SK-N-SH treated with all-trans-retinoic acid at 6 μM for 48 hours (cell line): ENCODE data around the gene MYADM.
A peak's percentile ranks its signal among the peaks of the same experiment; 100 is the strongest.

Source experiments
- ATAC-seq: fragments of 200-7000 bp; cut with Tn5 transposase; 3 replicates; pipeline ENCODE4 v1.9.1; 2020; ENCODE audit warnings: mild to moderate bottlenecking, moderate library complexity
- ARNTL ChIP-seq: fragments of 450-650 bp; formaldehyde crosslinking; IDR thresholded peaks from 2 replicates; pipeline ENCODE4 v1.5.0; 2020; ENCODE audit warnings: low read depth, mild to moderate bottlenecking, moderate library complexity, borderline replicate concordance
- BACH2 ChIP-seq: fragments of 250-450 bp; sonication (Bioruptor Pico); IDR thresholded peaks from 2 replicates; pipeline ENCODE4 v1.9.0; 2021; ENCODE audit warnings: mild to moderate bottlenecking, borderline replicate concordance
- CSDC2 ChIP-seq: fragments of 250-450 bp; sonication (Bioruptor Pico); IDR thresholded peaks from 2 replicates; pipeline ENCODE4 v1.5.0; 2020; ENCODE audit warnings: mild to moderate bottlenecking, moderate library complexity
- ESRRG ChIP-seq: fragments of 250-450 bp; sonication (Bioruptor Pico); IDR thresholded peaks from 2 replicates; pipeline ENCODE4 v1.6.1; 2021; ENCODE audit warnings: mild to moderate bottlenecking
- ISL1 ChIP-seq: fragments of 250-450 bp; sonication (Bioruptor Pico); IDR thresholded peaks from 2 replicates; pipeline ENCODE4 v2.1.2; 2022; ENCODE audit warnings: mild to moderate bottlenecking, moderate library complexity
- OSR1 ChIP-seq: fragments of 250-450 bp; sonication (Bioruptor Pico); IDR thresholded peaks from 2 replicates; pipeline ENCODE4 v1.8.0; 2022; ENCODE audit warnings: moderate library complexity, mild to moderate bottlenecking, inconsistent platforms
- PPARA ChIP-seq: fragments of 250-450 bp; sonication (Bioruptor Pico); IDR thresholded peaks from 2 replicates; pipeline ENCODE4 v1.5.0; 2020; ENCODE audit warnings: mild to moderate bottlenecking, borderline replicate concordance
- RARB ChIP-seq: fragments of 250-450 bp; sonication (Bioruptor Pico); IDR thresholded peaks from 2 replicates; pipeline ENCODE4 v1.8.0; 2021; ENCODE audit warnings: mild to moderate bottlenecking, moderate library complexity
- SNAI2 ChIP-seq: fragments of 250-450 bp; sonication (Bioruptor Pico); IDR thresholded peaks from 2 replicates; pipeline ENCODE4 v1.5.0; 2020; ENCODE audit warnings: mild to moderate bottlenecking, moderate library complexity
- TCF4 ChIP-seq: fragments of 250-450 bp; sonication (Bioruptor Pico); IDR thresholded peaks from 2 replicates; pipeline ENCODE4 v1.8.0; 2021; ENCODE audit warnings: mild to moderate bottlenecking, moderate library complexity, borderline replicate concordance
- TOX ChIP-seq: fragments of 250-450 bp; sonication (Bioruptor Pico); IDR thresholded peaks from 2 replicates; pipeline ENCODE4 v1.8.0; 2021; ENCODE audit warnings: mild to moderate bottlenecking, moderate library complexity, borderline replicate concordance
- ZC3H10 ChIP-seq: fragments of 250-450 bp; sonication (Bioruptor Pico); IDR thresholded peaks from 2 replicates; pipeline ENCODE4 v1.5.1; 2021; ENCODE audit warnings: mild to moderate bottlenecking, moderate library complexity
- ZFP3 ChIP-seq: fragments of 250-450 bp; sonication (Bioruptor Pico); IDR thresholded peaks from 2 replicates; pipeline ENCODE4 v1.5.0; 2020; ENCODE audit warnings: mild to moderate bottlenecking, moderate library complexity
- ZFP30 ChIP-seq: fragments of 450-650 bp; formaldehyde crosslinking; IDR thresholded peaks from 2 replicates; pipeline ENCODE4 v1.5.0; 2022; ENCODE audit warnings: mild to moderate bottlenecking, moderate library complexity
- ZNF565 ChIP-seq: fragments of 450-650 bp; formaldehyde crosslinking; conservative IDR thresholded peaks from 2 replicates; pipeline ENCODE4 v1.5.0; 2020; ENCODE audit warnings: low read depth, mild to moderate bottlenecking, moderate library complexity
- ZNF70 ChIP-seq: fragments of 450-650 bp; formaldehyde crosslinking; IDR thresholded peaks from 2 replicates; pipeline ENCODE4 v1.5.0; 2020; ENCODE audit warnings: mild to moderate bottlenecking, moderate library complexity
- ZNF8 ChIP-seq: fragments of 450-650 bp; formaldehyde crosslinking; IDR thresholded peaks from 2 replicates; pipeline ENCODE4 v1.5.0; 2020; ENCODE audit warnings: mild to moderate bottlenecking, moderate library complexity
- TF ChIP-seq, protein P1 (sequence below): fragments of 250-450 bp; sonication (Bioruptor Pico); IDR thresholded peaks from 2 replicates; pipeline ENCODE4 v1.8.0; 2020; ENCODE audit warnings: mild to moderate bottlenecking, moderate library complexity, borderline replicate concordance
- TF ChIP-seq, protein P2 (sequence below): fragments of 250-450 bp; sonication (Bioruptor Pico); IDR thresholded peaks from 2 replicates; pipeline ENCODE4 v1.5.1; 2021; ENCODE audit warnings: mild to moderate bottlenecking, moderate library complexity
- TF ChIP-seq, protein P3 (sequence below): fragments of 250-450 bp; sonication (Bioruptor Pico); IDR thresholded peaks from 2 replicates; pipeline ENCODE4 v1.8.0; 2021; ENCODE audit warnings: low read depth, mild to moderate bottlenecking, moderate library complexity, borderline replicate concordance
- TF ChIP-seq, protein P4 (sequence below): fragments of 250-450 bp; sonication (Bioruptor Pico); IDR thresholded peaks from 2 replicates; pipeline ENCODE4 v1.5.1; 2020; ENCODE audit warnings: low read depth, mild to moderate bottlenecking, moderate library complexity
- TF ChIP-seq, protein P5 (sequence below): fragments of 250-450 bp; sonication (Bioruptor Pico); IDR thresholded peaks from 2 replicates; pipeline ENCODE4 v1.5.0; 2020; ENCODE audit warnings: mild to moderate bottlenecking, moderate library complexity

MYADM gene

DNA sequence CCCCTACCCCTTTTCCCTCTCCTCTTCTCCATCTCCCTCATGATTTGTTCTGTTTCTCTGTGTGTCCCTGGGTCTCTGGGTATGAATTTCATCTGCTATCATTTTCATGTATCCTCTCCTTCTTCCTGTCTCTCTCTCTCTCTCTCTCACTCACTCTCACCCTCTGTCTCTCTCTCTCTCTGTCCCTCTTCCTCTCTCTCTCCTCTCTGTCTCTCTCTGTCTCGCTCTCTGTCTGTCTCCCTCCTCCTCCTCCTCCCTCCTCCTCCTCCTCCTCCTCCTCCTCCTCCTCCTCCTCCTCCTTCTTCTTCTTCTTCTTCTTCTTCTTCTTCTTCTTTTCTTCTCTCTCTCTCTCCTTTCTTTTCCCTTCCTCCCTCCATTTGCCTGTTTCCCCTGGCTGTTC is 38.1 kb downstream of the MYADM start:
- ATAC-seq = no peak
- no peak for TF ChIP-seq CSDC2
- TF ChIP-seq PPARA (CRISPR knock-in tag) = no peak
- TF ChIP-seq, protein P1, sequence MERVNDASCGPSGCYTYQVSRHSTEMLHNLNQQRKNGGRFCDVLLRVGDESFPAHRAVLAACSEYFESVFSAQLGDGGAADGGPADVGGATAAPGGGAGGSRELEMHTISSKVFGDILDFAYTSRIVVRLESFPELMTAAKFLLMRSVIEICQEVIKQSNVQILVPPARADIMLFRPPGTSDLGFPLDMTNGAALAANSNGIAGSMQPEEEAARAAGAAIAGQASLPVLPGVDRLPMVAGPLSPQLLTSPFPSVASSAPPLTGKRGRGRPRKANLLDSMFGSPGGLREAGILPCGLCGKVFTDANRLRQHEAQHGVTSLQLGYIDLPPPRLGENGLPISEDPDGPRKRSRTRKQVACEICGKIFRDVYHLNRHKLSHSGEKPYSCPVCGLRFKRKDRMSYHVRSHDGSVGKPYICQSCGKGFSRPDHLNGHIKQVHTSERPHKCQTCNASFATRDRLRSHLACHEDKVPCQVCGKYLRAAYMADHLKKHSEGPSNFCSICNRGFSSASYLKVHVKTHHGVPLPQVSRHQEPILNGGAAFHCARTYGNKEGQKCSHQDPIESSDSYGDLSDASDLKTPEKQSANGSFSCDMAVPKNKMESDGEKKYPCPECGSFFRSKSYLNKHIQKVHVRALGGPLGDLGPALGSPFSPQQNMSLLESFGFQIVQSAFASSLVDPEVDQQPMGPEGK = no peak
- TF ChIP-seq ZNF565 (CRISPR knock-in tag) = no peak
- TF ChIP-seq ZNF8 (CRISPR knock-in tag) = no peak
- TF ChIP-seq, protein P2, sequence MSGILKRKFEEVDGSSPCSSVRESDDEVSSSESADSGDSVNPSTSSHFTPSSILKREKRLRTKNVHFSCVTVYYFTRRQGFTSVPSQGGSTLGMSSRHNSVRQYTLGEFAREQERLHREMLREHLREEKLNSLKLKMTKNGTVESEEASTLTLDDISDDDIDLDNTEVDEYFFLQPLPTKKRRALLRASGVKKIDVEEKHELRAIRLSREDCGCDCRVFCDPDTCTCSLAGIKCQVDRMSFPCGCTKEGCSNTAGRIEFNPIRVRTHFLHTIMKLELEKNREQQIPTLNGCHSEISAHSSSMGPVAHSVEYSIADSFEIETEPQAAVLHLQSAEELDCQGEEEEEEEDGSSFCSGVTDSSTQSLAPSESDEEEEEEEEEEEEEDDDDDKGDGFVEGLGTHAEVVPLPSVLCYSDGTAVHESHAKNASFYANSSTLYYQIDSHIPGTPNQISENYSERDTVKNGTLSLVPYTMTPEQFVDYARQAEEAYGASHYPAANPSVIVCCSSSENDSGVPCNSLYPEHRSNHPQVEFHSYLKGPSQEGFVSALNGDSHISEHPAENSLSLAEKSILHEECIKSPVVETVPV (CRISPR knock-in tag) = no peak
- no peak for TF ChIP-seq ZC3H10 (CRISPR knock-in tag)
- TF ChIP-seq, protein P3, sequence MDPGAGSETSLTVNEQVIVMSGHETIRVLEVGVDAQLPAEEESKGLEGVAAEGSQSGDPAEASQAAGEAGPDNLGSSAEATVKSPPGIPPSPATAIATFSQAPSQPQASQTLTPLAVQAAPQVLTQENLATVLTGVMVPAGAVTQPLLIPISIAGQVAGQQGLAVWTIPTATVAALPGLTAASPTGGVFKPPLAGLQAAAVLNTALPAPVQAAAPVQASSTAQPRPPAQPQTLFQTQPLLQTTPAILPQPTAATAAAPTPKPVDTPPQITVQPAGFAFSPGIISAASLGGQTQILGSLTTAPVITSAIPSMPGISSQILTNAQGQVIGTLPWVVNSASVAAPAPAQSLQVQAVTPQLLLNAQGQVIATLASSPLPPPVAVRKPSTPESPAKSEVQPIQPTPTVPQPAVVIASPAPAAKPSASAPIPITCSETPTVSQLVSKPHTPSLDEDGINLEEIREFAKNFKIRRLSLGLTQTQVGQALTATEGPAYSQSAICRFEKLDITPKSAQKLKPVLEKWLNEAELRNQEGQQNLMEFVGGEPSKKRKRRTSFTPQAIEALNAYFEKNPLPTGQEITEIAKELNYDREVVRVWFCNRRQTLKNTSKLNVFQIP (CRISPR knock-in tag) = no peak
- no peak for TF ChIP-seq RARB (CRISPR knock-in tag)
- no peak for TF ChIP-seq ISL1 (CRISPR knock-in tag)
- TF ChIP-seq ZNF70 (CRISPR knock-in tag) = no peak
- no peak for TF ChIP-seq ARNTL (CRISPR knock-in tag)
- TF ChIP-seq ESRRG = no peak
- no peak for TF ChIP-seq TOX (CRISPR knock-in tag)
- TF ChIP-seq, protein P4, sequence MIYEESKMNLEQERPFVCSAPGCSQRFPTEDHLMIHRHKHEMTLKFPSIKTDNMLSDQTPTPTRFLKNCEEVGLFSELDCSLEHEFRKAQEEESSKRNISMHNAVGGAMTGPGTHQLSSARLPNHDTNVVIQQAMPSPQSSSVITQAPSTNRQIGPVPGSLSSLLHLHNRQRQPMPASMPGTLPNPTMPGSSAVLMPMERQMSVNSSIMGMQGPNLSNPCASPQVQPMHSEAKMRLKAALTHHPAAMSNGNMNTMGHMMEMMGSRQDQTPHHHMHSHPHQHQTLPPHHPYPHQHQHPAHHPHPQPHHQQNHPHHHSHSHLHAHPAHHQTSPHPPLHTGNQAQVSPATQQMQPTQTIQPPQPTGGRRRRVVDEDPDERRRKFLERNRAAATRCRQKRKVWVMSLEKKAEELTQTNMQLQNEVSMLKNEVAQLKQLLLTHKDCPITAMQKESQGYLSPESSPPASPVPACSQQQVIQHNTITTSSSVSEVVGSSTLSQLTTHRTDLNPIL (CRISPR knock-in tag) = no peak
- no peak for TF ChIP-seq TCF4 (CRISPR knock-in tag)
- no peak for TF ChIP-seq SNAI2 (CRISPR knock-in tag)
- no peak for TF ChIP-seq ZFP3 (CRISPR knock-in tag)
- TF ChIP-seq BACH2 (CRISPR knock-in tag) = no peak
- TF ChIP-seq, all 23 proteins: peak for 0

DNA sequence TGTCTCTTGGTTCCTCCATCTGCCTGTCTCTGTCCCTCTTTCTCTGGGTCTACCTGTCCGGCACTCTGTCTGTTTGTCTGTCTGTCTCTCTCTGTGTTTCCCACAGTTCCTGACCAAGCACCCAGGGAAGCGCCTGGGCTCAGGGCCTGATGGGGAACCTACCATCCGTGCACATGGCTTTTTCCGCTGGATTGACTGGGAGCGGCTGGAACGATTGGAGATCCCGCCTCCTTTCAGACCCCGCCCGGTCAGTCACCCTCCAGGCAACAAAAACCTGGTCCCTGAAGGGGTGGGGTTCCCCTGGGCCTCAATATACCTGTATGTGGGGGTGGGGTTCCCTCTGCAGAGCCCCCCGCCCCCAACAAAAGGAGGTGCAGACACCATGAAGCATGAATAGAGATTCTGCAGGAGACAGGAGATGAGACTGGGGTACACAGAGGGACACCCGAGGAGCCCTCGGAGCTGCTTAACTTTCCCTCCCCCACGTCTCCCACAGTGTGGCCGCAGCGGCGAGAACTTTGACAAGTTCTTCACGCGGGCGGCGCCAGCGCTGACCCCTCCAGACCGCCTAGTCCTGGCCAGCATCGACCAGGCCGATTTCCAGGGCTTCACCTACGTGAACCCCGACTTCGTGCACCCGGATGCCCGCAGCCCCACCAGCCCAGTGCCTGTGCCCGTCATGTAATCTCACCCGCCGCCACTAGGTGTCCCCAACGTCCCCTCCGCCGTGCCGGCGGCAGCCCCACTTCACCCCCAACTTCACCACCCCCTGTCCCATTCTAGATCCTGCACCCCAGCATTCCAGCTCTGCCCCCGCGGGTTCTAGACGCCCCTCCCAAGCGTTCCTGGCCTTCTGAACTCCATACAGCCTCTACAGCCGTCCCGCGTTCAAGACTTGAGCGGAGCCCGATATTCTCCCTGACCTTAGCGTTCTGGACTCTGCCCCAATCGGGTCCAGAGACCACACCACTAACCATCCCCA is 38.8 kb downstream of the MYADM start:
- no peak for TF ChIP-seq ZNF565 (CRISPR knock-in tag)
- TF ChIP-seq OSR1 (CRISPR knock-in tag) = no peak
- no peak for TF ChIP-seq RARB (CRISPR knock-in tag)
- TF ChIP-seq ZFP3 (CRISPR knock-in tag) = no peak
- TF ChIP-seq ZNF70 (CRISPR knock-in tag) = no peak
- TF ChIP-seq ZFP30 = no peak
- TF ChIP-seq TOX (CRISPR knock-in tag) = no peak
- no peak for TF ChIP-seq ISL1 (CRISPR knock-in tag)
- ATAC-seq = peak; percentile 62

DNA sequence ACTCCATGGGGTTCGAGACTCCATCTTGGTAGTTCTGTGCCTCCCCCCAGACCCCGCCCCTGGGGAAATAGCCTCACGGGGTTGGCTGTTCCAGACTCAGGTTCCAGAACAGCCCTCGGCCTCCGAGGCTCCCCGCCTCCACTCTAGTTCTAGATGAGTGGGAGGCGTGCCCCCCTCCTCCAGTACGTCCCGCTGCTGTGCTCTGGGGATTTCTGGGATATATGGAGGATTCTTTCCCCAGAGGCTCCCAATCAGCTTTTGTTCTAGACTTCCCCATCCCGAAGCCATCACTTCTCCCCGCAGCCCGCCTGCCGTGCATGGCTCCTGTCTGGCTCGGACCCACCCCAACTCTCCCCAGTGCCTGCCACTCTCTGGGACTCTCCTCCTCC is 39.5 kb downstream of the MYADM start:
- no peak for ATAC-seq
- TF ChIP-seq, protein P3 (CRISPR knock-in tag) = no peak
- TF ChIP-seq ZFP3 (CRISPR knock-in tag) = no peak
- TF ChIP-seq, protein P5, sequence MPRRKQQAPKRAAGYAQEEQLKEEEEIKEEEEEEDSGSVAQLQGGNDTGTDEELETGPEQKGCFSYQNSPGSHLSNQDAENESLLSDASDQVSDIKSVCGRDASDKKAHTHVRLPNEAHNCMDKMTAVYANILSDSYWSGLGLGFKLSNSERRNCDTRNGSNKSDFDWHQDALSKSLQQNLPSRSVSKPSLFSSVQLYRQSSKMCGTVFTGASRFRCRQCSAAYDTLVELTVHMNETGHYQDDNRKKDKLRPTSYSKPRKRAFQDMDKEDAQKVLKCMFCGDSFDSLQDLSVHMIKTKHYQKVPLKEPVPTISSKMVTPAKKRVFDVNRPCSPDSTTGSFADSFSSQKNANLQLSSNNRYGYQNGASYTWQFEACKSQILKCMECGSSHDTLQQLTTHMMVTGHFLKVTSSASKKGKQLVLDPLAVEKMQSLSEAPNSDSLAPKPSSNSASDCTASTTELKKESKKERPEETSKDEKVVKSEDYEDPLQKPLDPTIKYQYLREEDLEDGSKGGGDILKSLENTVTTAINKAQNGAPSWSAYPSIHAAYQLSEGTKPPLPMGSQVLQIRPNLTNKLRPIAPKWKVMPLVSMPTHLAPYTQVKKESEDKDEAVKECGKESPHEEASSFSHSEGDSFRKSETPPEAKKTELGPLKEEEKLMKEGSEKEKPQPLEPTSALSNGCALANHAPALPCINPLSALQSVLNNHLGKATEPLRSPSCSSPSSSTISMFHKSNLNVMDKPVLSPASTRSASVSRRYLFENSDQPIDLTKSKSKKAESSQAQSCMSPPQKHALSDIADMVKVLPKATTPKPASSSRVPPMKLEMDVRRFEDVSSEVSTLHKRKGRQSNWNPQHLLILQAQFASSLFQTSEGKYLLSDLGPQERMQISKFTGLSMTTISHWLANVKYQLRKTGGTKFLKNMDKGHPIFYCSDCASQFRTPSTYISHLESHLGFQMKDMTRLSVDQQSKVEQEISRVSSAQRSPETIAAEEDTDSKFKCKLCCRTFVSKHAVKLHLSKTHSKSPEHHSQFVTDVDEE (CRISPR knock-in tag) = no peak
- no peak for TF ChIP-seq ZNF565 (CRISPR knock-in tag)
